HG03175 (cell line): Measurements from ENCODE around the gene DMRTA2.
"Not testable (repeated sequence)": the region's sequence is repeated elsewhere in the genome, so short reads cannot be mapped to it uniquely, and the experiment has no call there.

ENCODE experiments used
- ATAC-seq: cut with Tn5 transposase; IDR thresholded peaks from one replicate; pipeline ENCODE4 v1.9.1; 2021; ENCODE audit warnings: mild to moderate bottlenecking, moderate library complexity; ENCODE audit not compliant: unreplicated experiment

Gene DMRTA2

DNA sequence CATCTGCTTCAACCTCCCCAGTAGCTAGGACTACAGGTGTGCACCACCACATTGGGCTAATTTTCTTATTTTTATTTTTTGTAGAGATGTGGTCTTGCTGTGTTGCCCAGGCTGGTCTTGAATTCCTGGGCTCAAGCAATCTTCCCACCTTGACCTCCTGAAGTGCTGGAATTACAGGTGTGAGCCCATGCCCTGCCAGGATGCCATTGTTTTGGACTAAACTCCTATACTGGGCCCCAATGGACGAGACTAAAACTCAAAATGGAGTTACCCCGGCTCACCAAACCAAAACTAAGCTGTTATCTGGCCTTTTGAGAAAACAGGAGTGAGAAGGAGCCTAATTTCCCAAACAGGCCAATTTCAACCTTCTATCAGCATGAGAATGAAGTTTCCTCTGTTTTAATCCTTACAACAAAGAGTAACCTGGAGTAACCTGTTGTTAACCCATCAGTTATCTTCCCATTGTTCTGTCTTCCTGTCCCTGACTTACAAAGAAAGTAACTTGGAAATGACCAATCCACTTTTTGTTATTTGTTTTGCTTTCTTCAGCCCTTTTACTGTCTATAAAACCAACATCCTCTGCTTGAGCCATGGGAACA is 29.6 kb downstream of the DMRTA2 start:
- no peak for ATAC-seq

DNA sequence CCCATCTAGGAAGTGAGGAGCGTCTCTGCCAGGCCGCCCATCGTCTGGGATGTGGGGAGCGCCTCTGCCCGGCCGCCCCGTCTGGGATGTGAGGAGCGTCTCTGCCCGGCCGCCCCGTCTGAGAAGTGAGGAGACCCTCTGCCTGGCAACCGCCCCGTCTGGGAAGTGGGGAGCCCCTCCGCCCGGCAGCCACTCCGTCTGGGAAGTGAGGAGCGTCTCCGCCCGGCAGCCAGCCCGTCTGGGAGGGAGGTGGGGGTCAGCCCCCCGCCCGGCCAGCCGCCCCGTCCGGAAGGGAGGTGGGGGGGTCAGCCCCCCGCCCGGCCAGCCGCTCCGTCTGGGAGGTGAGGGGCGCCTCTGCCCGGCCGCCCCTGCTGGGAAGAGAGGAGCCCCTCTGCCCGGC is 41.7 kb downstream of the DMRTA2 start:
- ATAC-seq = not testable (repeated sequence)

DNA sequence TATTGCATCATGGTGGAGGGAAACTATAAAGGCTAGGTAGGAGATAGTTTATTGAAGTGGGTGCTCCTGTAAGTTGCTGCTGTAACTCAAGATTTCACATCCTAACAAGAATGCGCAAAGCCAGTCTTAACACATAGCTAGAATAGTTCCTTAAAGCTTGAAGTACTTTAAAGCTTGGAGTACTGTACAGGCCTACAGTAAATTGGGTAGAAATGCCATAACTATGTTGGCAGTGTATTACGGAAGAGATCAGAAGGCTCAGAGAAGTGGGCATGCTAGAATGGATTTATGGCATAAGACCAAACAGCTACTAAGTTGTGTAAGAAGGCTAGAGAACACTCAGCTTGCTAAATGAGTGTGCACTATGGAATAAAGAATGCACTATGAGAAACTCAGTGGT is 44.5 kb downstream of the DMRTA2 start:
- no peak for ATAC-seq

DNA sequence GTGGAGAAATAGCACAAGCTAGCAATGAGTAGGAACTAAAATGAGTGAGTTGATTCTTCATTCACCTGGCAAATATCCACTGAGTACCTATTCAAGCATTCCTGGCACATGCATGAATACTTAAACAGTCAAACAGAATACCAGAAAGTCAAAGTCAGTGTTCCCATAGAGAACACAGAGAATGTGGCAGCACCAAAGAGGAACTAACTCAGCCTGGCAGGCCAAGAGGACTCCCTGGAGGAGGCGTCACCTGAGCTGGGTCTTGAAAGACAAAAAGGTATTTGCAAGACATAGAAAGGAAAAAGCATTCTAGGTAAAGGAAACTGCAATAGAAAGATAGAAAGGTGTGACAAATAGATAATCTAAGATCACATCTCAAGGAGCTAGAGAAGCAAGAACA is 49.7 kb downstream of the DMRTA2 start:
- no peak for ATAC-seq

DNA sequence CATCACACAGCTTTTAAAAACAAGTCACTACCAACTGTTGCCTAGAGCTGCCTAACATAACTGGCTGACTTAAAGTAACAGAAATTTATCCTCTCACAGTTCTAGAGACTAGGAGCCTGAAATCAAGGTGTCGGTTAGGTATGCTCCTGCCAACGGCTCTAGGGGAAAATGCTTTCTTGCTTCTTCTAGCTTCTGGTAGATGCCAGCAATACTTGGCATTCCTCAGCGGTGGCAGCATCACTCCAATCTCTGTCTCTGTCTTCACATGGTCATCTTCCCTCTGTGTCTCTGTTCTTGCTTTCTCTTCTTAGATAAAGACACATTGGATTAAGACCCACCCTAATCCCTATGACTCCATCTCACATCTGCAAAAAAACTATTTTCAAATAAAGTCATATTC is 51.5 kb downstream of the DMRTA2 start:
- no peak for ATAC-seq

DNA sequence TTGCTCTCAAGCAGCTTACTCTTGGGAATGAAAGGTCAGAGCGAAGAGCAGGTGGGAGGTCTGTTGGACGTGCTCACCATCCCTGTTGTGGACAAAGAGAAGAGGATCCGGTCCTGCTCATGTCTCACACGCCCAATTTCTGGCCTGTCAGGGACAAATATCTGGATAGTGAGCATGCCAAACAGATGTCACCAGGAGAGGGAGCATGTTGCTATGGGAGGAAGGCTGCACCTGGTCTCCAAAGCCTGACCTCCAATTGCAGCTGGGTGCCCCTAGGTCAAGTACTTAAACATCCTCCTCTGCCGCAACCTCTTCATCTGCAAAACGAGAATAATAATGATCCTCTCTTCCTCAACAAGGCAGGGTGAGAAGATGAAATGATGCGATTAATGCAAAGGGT is 53.4 kb downstream of the DMRTA2 start:
- ATAC-seq = no peak

DNA sequence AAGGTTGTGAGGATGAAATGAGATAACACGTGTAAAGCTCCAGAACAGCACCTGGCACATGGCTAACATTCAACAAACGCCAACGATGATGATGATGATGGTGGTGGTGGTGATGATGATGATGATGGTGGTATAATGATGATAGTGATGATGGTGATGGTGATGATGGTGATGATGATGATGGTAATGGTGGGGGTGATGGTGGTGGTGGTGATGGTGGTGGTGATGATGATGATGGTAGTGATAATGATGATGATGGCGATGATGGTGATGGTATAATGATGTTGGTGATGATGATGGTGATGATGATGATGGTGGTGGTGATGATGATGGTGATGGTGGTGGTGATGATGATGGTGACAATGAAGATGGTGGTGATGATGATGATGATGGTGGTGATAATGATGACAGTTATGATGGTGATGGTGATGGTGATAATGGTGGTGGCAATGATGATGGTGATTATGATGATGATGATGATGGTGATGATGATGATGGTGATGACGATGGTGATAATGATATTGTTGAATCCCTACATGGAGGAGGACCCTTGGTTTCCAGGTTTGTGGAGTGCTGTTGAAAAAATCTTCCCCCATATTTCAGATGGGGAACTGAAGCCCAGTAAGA is 54.1 kb downstream of the DMRTA2 start:
- ATAC-seq = no peak

DNA sequence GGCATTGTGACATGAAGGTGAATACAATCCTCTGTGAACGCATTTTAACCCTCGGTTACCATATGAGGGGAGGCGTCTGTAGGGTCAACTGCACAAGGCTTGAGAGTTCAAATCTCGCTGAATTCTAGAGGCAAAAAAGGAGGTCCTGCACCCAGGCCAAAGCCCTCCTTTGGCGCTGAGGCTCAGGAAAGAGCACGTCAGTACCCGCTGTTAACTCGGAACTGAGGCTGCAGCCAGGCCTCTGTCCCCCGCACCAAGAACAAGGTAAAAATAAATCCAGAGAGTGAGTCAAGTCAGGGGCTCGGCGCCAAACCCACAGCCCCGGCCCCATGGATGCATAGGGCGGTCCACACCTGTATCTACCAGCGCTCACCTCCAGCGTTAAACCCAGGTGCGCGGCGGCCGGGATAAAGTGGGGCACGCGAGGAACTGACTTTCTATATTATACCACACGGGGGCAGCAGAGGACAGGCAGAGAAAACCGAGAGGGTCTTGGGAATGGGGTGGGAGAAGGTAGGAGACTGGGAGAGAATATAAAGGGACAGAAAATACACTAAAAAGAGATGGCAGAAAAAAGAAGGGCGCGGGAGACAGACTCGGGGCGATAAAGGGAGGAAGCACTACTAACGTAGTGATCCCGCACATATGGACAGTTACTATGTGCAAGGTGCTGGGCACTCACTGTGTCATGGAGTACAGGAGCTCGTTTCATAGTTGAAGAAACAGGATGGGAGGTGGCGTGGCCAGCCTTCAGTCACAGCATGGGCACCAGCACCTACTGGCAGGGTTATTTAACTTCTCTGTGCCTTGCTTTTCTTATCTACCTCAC is 54.9 kb downstream of the DMRTA2 start:
- peak; percentile 43 for ATAC-seq
